ENCODE measurements around the gene TPSG1.
"Not testable (repeated sequence)": the region's sequence is repeated elsewhere in the genome, so short reads cannot be mapped to it uniquely, and the experiment has no call there.

Gene TPSG1

DNA sequence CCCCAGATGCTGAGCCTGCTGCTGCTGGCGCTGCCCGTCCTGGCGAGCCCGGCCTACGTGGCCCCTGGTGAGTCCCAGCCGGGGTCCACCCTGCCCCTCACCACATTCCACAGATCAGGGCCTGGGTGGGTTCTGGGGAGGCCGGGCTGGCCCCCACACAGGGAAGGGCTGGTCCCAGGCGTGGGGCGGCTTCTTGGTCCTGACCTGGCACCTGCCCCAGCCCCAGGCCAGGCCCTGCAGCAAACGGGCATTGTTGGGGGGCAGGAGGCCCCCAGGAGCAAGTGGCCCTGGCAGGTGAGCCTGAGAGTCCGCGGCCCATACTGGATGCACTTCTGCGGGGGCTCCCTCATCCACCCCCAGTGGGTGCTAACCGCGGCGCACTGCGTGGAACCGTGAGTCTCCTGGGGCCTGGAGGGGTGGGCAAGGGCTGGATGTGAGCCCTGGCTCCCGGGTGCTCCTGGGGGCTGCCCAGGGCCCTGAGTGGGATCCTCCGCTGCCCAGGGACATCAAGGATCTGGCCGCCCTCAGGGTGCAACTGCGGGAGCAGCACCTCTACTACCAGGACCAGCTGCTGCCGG is 31.3 kb upstream of the TPSG1 start:
- not testable (repeated sequence) for DNase-seq

GRCh38 chr16:1255276-1256122 is 30.4 kb upstream of the TPSG1 start, which contains the start of gene TPSD1:
Gene TPSD1 (plus strand): TSS chr16:1256069. CDS start chr16:1256281, 212 bp downstream.
- not testable (repeated sequence) for DNase-seq

- DNase-seq = not testable (repeated sequence)
Measured at GRCh38 chr16:1254821-1255220, 29.8 kb upstream of the TPSG1 start.

DNA sequence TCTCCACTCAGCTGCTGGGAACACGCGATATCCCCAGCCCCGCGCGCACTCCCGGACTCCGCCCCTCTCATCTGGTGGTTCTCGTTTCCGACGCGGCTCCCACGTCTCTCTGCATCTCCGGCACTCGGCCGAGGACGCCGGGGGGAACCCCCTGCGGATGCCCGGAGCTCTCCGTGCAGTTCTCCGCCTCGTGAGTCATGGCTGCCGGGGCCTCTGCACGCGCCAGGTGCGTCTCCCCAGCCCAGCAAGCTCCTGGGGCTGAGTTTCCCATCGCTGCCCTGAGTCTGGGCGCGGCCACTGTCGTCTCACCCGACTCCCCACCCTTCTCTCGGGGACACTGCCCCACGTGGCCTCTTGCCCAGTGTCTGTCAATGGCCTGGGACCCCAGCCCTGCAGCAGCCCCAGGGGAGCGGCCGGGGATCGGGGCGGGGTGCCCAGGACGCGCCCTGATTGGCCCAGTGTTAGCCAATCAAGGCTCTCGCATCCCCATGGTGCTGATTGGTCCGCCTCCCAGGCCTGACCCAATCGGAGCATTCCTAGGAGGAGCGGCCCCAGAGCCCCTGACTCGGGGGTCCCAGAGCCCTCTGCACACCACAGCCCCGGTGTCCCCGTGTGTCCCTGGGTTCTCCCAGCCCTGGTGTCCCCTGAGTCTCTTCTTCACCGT is 28.8 kb upstream of the TPSG1 start:
- DNase-seq = not testable (repeated sequence)

DNA sequence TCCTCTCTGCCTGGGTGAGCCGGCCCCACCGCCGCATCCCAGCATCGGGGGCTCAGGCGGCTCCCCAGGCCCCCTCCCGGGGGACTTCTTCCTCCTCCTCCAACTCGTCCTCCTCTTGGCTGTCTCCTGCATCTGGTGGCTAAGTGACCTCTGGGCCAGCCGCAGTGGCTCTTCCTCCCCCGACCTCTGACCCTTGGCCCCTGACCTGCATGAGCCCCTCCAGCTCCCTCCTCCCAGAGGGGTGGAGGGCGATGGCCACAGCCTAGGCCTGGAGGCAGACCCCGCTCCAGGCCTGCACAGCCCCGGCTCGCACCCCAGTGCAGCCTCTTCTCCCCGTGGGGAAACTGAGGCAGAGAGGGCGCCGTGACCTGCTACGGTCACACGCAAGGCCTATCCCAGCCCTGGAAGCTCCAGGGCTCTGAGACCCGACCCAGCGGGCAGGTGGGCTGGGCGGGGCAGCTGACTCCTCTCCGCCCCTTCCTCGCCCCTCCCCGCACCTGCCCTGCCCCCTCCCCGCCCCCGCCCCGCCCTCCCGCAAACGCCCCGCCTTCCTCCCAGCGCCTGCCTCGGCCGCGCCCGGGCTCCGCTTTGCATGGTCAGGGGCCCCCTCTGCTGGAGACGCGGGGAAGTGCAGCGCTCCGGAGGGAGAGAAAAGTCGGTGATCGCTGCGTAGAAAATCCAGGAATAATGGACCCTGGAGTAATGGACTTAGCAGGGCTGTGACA is 24.1 kb upstream of the TPSG1 start:
- DNase-seq = not testable (repeated sequence)

DNA sequence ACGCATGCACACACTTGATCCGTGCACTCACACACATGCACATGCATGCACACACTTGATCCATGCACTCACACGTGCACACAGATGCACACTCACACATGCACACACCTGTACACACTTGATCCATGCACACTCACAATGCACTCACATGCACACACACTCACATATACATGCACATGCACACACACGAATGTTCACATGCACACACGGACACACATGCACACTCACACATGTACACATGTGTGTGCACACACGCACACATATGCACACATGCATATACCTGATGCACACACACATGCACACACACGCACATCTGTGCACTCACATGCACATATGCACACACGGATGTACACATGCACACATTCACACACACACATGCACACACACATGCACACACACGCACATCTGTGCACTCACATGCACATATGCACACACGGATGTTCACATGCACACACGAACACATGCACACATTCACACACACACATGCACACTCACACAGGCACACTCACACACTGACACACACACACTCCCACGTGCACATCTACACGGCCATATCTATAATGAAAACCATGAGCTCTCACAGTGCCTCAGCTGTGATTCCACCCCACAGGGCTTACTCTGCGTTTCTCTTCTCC is 23.0 kb upstream of the TPSG1 start:
- not testable (repeated sequence) for DNase-seq

DNA sequence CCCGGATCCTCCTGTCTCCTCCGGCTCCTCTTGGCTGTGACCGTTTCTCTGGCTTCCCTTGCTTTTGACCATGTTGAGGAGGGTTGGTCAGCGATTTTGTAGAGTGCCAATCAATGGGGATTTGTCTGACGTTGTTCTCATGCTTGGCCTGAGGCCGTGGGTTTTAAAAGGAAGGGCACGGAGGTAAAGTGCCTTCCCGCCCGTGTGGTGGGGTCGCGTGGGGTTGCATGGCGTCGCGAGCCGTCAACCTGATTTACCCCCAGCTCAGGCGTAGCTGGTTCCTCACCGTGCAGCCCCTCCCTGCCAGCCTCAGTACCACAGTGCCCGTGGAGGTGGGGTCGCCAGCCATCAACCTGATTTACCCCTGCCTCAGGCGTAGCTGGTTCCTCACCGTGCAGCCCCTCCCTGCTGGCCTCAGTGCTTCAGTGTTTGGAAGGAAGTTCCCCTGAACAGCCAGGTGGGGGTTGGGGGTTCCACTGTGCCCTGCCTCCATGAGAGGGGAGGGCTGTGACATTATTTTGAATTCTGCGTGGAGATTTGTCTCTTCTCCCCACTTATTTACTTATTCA is 20.5 kb upstream of the TPSG1 start:
- DNase-seq = no peak

GRCh38 chr16:1244881-1245280 is 19.8 kb upstream of the TPSG1 start:
- no peak for DNase-seq

GRCh38 chr16:1243907-1244850 is 19.1 kb upstream of the TPSG1 start:
- DNase-seq = not testable (repeated sequence)

DNA sequence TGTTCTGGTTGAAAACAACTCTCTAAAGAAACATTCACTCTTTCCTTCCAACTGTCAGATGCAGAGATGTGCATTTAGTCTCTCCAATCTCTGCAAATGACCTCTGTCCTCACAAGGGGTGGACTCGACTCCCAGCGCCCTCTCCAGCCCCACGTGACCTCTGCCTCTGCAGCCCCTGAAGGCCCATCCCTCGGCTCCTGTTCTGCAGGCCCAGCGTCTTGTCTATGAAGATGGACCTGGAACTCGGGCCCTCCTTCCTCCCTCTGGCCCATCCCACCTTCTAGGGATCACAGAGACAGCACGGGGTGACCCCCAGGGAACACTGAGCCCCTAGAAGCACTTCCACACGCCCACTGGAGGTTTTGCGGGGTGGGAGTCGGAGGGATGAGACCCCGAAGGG is 18.3 kb upstream of the TPSG1 start:
- DNase-seq = not testable (repeated sequence)

GRCh38 chr16:1241081-1241480 is 16.0 kb upstream of the TPSG1 start:
- not testable (repeated sequence) for DNase-seq

DNA sequence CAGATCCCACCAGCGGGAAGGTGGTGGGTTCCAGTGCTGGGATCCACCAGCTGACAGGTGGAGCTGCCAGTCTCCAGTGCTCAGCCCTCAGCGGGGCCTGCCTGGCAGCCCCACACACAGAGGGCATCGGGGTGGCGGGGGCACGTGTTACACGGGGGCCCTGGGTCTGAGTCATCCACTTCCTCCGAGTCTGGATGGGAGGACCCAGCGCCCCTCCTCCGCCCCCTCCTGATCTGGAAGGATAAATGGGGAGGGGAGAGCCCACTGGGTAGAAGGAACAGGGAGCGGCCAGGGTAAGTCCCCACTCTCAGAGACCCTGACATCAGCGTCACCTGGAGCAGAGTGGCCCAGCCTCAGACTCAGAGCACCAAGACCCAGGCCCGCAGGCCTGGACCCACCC is 15.4 kb upstream of the TPSG1 start, which contains the start of gene TPSAB1:
TSS of gene TPSAB1 (plus strand) at position 270 of the 400 bp plus-strand sequence. CDS start 234 bp downstream, outside the sequence.
- DNase-seq = not testable (repeated sequence)

GRCh38 chr16:1239575-1239974 is 14.5 kb upstream of the TPSG1 start:
- not testable (repeated sequence) for DNase-seq

GRCh38 chr16:1238909-1239308 is 13.8 kb upstream of the TPSG1 start:
- not testable (repeated sequence) for DNase-seq

- no peak for DNase-seq
Measured at GRCh38 chr16:1237990-1238389, 12.9 kb upstream of the TPSG1 start.

- not testable (repeated sequence) for DNase-seq
Measured at GRCh38 chr16:1236659-1237058, 11.6 kb upstream of the TPSG1 start.

GRCh38 chr16:1232049-1232748 is 7.1 kb upstream of the TPSG1 start:
- DNase-seq = not testable (repeated sequence)

DNA sequence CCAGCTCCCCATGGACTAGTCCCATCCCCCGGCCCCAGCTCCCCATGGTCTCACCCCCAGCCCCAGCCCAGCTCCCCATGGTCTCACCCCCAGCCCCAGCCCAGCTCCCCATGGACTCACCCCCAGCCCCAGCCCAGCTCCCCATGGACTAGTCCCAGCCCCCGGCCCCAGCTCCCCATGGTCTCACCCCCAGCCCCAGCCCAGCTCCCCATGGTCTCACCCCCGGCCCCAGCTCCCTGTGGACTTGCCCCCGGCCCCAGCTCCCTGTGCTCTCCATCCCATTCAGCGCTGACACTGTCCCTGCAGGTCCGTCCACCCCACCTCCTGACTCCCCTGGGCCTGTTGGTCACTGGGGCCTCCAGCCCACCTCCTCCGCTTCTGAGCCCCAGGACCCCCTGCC is 6.2 kb upstream of the TPSG1 start:
- DNase-seq = not testable (repeated sequence)

- not testable (repeated sequence) for DNase-seq
Measured at GRCh38 chr16:1230471-1231212, 5.6 kb upstream of the TPSG1 start.
